Renal pelvis (tissue), 3 donors: ENCODE measurements around the gene FANK1. TPM values are rescaled to one million over a fixed set of nuclear protein-coding genes. Genes with fewer than 3 reads are reported as not detected.

Source experiments
- polyA plus RNA-seq, 3 donors: library from polyadenylated mRNA; unstranded; fragments of 120-200 nt; gene quantifications; one replicate each; pipeline ENCODE4 v1.2.1, GENCODE V29; 2013; ENCODE audit not compliant: insufficient read length in 3 of 3

Gene FANK1
- polyA plus RNA-seq, 3 donors: 10.0 to 14.9 (median 11.7) TPM

Other genes with a start within 250 kb of the FANK1 start
- not detected for gene TEX36, start 213.4 kb upstream of the FANK1 start, polyA plus RNA-seq
- 10 to 100 TPM; 31.5 to 45.8 (median 45.0) TPM for gene EDRF1, start 176.9 kb upstream of the FANK1 start, polyA plus RNA-seq
- under 1 TPM; 0.20 to 0.74 (median 0.26) TPM for gene MMP21, start 120.7 kb upstream of the FANK1 start, polyA plus RNA-seq
- 10 to 100 TPM; 54.1 to 67.5 (median 65.4) TPM for gene UROS, start 73.3 kb upstream of the FANK1 start, polyA plus RNA-seq
- gene BCCIP, start 73.0 kb upstream of the FANK1 start, polyA plus RNA-seq: 10 to 100 TPM; 87.7 to 91.1 (median 90.8) TPM
- 10 to 100 TPM; 22.1 to 27.7 (median 25.2) TPM for gene DHX32, start 15.3 kb upstream of the FANK1 start, polyA plus RNA-seq